HG02571 (cell line): Measurements from ENCODE around the gene PDLIM3.
"Not testable (repeated sequence)": the region's sequence is repeated elsewhere in the genome, so short reads cannot be mapped to it uniquely, and the experiment has no call there.

Experiments
- ATAC-seq: cut with Tn5 transposase; IDR thresholded peaks from one replicate; pipeline ENCODE4 v1.9.1; 2021; ENCODE audit warnings: mild to moderate bottlenecking, moderate library complexity; ENCODE audit not compliant: unreplicated experiment

PDLIM3 gene

GRCh38 chr4:185534866-185535611 lies at the start of gene PDLIM3:
Gene PDLIM3 (minus strand): TSS chr4:185535507. CDS start chr4:185535434, 73 bp downstream.
- no peak for ATAC-seq

GRCh38 chr4:185583813-185584212 lies 48.5 kb upstream of the PDLIM3 start:
- no peak for ATAC-seq

GRCh38 chr4:185582651-185583400 lies 47.5 kb upstream of the PDLIM3 start:
- no peak for ATAC-seq

GRCh38 chr4:185580699-185581098 lies 45.4 kb upstream of the PDLIM3 start:
- no peak for ATAC-seq

GRCh38 chr4:185578284-185578683 lies 43.0 kb upstream of the PDLIM3 start:
- ATAC-seq: no peak

- ATAC-seq: no peak
Observed at GRCh38 chr4:185576962-185577950, 41.9 kb upstream of the PDLIM3 start.

GRCh38 chr4:185576314-185576961 lies 41.1 kb upstream of the PDLIM3 start:
- ATAC-seq: no peak

GRCh38 chr4:185573651-185574199 lies 38.4 kb upstream of the PDLIM3 start:
- no peak for ATAC-seq

GRCh38 chr4:185570727-185571126 lies 35.4 kb upstream of the PDLIM3 start:
- no peak for ATAC-seq

- no peak for ATAC-seq
Observed at GRCh38 chr4:185567381-185568376, 32.4 kb upstream of the PDLIM3 start.

- ATAC-seq: no peak
Observed at GRCh38 chr4:185566972-185567371, 31.7 kb upstream of the PDLIM3 start.

- ATAC-seq: no peak
Observed at GRCh38 chr4:185566425-185566824, 31.1 kb upstream of the PDLIM3 start.

- no peak for ATAC-seq
Observed at GRCh38 chr4:185565696-185566095, 30.4 kb upstream of the PDLIM3 start.

GRCh38 chr4:185564349-185564748 lies 29.0 kb upstream of the PDLIM3 start:
- no peak for ATAC-seq

- ATAC-seq: no peak
Observed at GRCh38 chr4:185562531-185562930, 27.2 kb upstream of the PDLIM3 start.

- ATAC-seq: no peak
Observed at GRCh38 chr4:185560316-185560715, 25.0 kb upstream of the PDLIM3 start.

GRCh38 chr4:185559915-185560281 lies 24.6 kb upstream of the PDLIM3 start:
- no peak for ATAC-seq

GRCh38 chr4:185559251-185559914 lies 24.1 kb upstream of the PDLIM3 start:
- not testable (repeated sequence) for ATAC-seq
